GM19025 (cell line): Measurements from ENCODE around the gene POLR1A.
A peak's percentile ranks its signal among the peaks of the same experiment; 100 is the strongest.

ENCODE experiments used
- ATAC-seq: cut with Tn5 transposase; IDR thresholded peaks from one replicate; pipeline ENCODE4 v1.9.1; 2021; ENCODE audit warnings: mild to moderate bottlenecking, low read depth, moderate library complexity; ENCODE audit not compliant: unreplicated experiment

POLR1A gene

GRCh38 chr2:86025976-86026743, 79.5 kb downstream of the POLR1A start:
- no peak for ATAC-seq

GRCh38 chr2:86025229-86025820, 80.4 kb downstream of the POLR1A start:
- no peak for ATAC-seq

GRCh38 chr2:86023366-86023712, 82.3 kb downstream of the POLR1A start:
- ATAC-seq = peak; percentile 22

- peak; percentile 81 for ATAC-seq
Measured at GRCh38 chr2:86022661-86023365, 82.9 kb downstream of the POLR1A start.

GRCh38 chr2:86021396-86022378, 84.0 kb downstream of the POLR1A start:
- ATAC-seq = no peak

- ATAC-seq = no peak
Measured at GRCh38 chr2:86020984-86021383, 84.7 kb downstream of the POLR1A start.

GRCh38 chr2:86019121-86019520, 86.6 kb downstream of the POLR1A start:
- ATAC-seq = no peak

- ATAC-seq = no peak
Measured at GRCh38 chr2:86017901-86018896, 87.5 kb downstream of the POLR1A start.

GRCh38 chr2:86016581-86016980, 89.1 kb downstream of the POLR1A start:
- no peak for ATAC-seq

GRCh38 chr2:86015699-86016098, 90.0 kb downstream of the POLR1A start:
- ATAC-seq = no peak

- no peak for ATAC-seq
Measured at GRCh38 chr2:86015006-86015405, 90.7 kb downstream of the POLR1A start.

GRCh38 chr2:86014493-86014892, 91.2 kb downstream of the POLR1A start:
- ATAC-seq = no peak

GRCh38 chr2:86012007-86012712, 93.5 kb downstream of the POLR1A start:
- no peak for ATAC-seq

- ATAC-seq = no peak
Measured at GRCh38 chr2:86011449-86011941, 94.2 kb downstream of the POLR1A start.

- ATAC-seq = no peak
Measured at GRCh38 chr2:86010083-86010482, 95.6 kb downstream of the POLR1A start.

- ATAC-seq = no peak
Measured at GRCh38 chr2:86006524-86006923, 99.2 kb downstream of the POLR1A start.

GRCh38 chr2:86003967-86004366, 101.7 kb downstream of the POLR1A start:
- no peak for ATAC-seq

GRCh38 chr2:86003104-86003503, 102.6 kb downstream of the POLR1A start:
- no peak for ATAC-seq

- no peak for ATAC-seq
Measured at GRCh38 chr2:86002375-86002774, 103.3 kb downstream of the POLR1A start.
